Panc1 (cell line): ENCODE results near the gene CLEC16A.

ENCODE experiments used
- CTCF ChIP-seq: fragments of 450-650 bp; IDR thresholded peaks from 2 replicates; pipeline ENCODE4 v1.5.1; 2017; ENCODE audit warnings: mild to moderate bottlenecking
- POLR2AphosphoS5 ChIP-seq: IDR thresholded peaks from 2 replicates; pipeline ENCODE4 v1.6.1; 2012; ENCODE audit warnings: mild to moderate bottlenecking, low read depth, low read length, moderate library complexity

- TF ChIP-seq CTCF (no peak), POLR2AphosphoS5 (no peak)
Observed at GRCh38 chr16:10911267-10911666, 33.1 kb upstream of the CLEC16A start.
